OCI-LY3 (cell line): ENCODE measurements around the gene MAMDC2.

Experiments used
- CTCF ChIP-seq: fragments of 200-600, 300-600 bp; sonication (generic); IDR thresholded peaks from 2 replicates; pipeline ENCODE4 v1.5.1; 2014; ENCODE audit warnings: antibody characterized with exemption, low read length, low read depth
- EZH2phosphoT487 ChIP-seq: fragments of 200-600 bp; shearing (Covaris generic); IDR thresholded peaks from 2 replicates; pipeline ENCODE4 v1.6.1; 2018; ENCODE audit warnings: antibody characterized with exemption, mixed run types, low read depth

GRCh38 chr9:70083429-70083828 lies 39.8 kb downstream of the MAMDC2 start:
- TF ChIP-seq CTCF (no peak), EZH2phosphoT487 (no peak)
